K562 (cell line): Measurements from ENCODE around the gene UBE2I. TPM values are rescaled to one million over a fixed set of nuclear protein-coding genes. Genes with fewer than 3 reads are reported as not detected.
A peak's percentile ranks its signal among the peaks of the same experiment; 100 is the strongest.

Experiments
- ATAC-seq: fragments of 200-7000 bp; cut with Tn5 transposase; 3 replicates; pipeline ENCODE4 v1.9.1; 2020; ENCODE audit warnings: moderate library complexity
- BruUV-seq: library from RNA; stranded (reverse); fragments of 400-500 nt; replicated peaks from 2 replicates; lab custom pipeline; 2021; lab: Mats Ljungman, UMichigan
- CTCF ChIA-PET: fragments of 300-600 bp; formaldehyde crosslinking; extraction: SDS; loops from one replicate; lab custom pipeline; 2021; ENCODE audit warnings: low intra/inter-chr PET ratio; lab: Yijun Ruan, JAX
- POLR2A ChIA-PET: fragments of 300-600, 350-650 bp; sonication (Branson Sonifier 250); formaldehyde crosslinking; extraction: SDS; loops from one replicate; lab custom pipeline; 2021; ENCODE audit warnings: antibody characterized with exemption, inconsistent platforms; lab: Yijun Ruan, JAX
- DNase-seq, 4 experiments: peaks; one replicate each; pipeline versions ENCODE4 v3.0.0 to v3.0.0-alpha.2; 2011 to 2018; ENCODE audit warnings: low spot score in 3 of 4, mixed read lengths in 3 of 4; ENCODE audit errors: extremely low read depth in 1 of 4
- FAIRE-seq: peaks from 2 replicates; lab custom pipeline; 2011; peaks lifted over from hg19 to GRCh38; lab: Jason Lieb, UNC
- H2AFZ ChIP-seq: 2 replicates; pipeline ENCODE4 v1.6.0; 2011; ENCODE audit warnings: low read depth, low read length, control low read depth, inconsistent platforms
- H3K27ac ChIP-seq: fragments of 200-600 bp; 3 replicates; pipeline ENCODE4 v1.8.0; 2011; ENCODE audit warnings: low read depth, mild to moderate bottlenecking, control low read depth, inconsistent platforms, low read length, moderate library complexity, mixed read lengths; ENCODE audit errors: extremely low read depth
- H3K27me3 ChIP-seq, 2 experiments: fragments of 300-600 bp in 1 of 2; 2 replicates in 1 of 2; 3 replicates in 1 of 2; pipeline versions ENCODE4 v1.6.0 to v1.8.0; 2011; ENCODE audit warnings: inconsistent platforms in 2 of 2, low read length in 2 of 2, mild to moderate bottlenecking in 1 of 2, mixed read lengths in 1 of 2, moderate library complexity in 1 of 2; ENCODE audit not compliant: control insufficient read depth in 2 of 2, insufficient read depth in 2 of 2
- H3K36me3 ChIP-seq: fragments of 300-600 bp; 3 replicates; pipeline ENCODE4 v1.8.0; 2011; ENCODE audit warnings: mild to moderate bottlenecking, low read length, inconsistent platforms; ENCODE audit not compliant: control insufficient read depth, insufficient read depth
- H3K4me1 ChIP-seq, 2 experiments: fragments of 200-600 bp in 1 of 2; replicated peaks in 1 of 2; 2 replicates in 1 of 2; 3 replicates in 1 of 2; pipeline versions ENCODE4 v1.5.1 to v1.8.0; 2011; ENCODE audit warnings: inconsistent platforms in 2 of 2, low read length in 2 of 2, mild to moderate bottlenecking in 1 of 2, mixed read lengths in 1 of 2, moderate library complexity in 1 of 2; ENCODE audit not compliant: control insufficient read depth in 2 of 2, insufficient read depth in 2 of 2
- H3K4me2 ChIP-seq: 2 replicates; pipeline ENCODE4 v1.6.1; 2011; ENCODE audit warnings: low read length, control low read depth, inconsistent platforms, mixed read lengths; ENCODE audit not compliant: insufficient read depth
- H3K4me3 ChIP-seq: fragments of 200-600 bp; sonication (generic), shearing (Covaris generic); 2 replicates; pipeline ENCODE4 v1.5.1; 2016; ENCODE audit warnings: control low read depth, inconsistent platforms
- H3K79me2 ChIP-seq: fragments of 200-600 bp; 3 replicates; pipeline ENCODE4 v1.8.0; 2011; ENCODE audit warnings: low read length, inconsistent platforms; ENCODE audit not compliant: control insufficient read depth, insufficient read depth
- H3K9ac ChIP-seq, 2 experiments: 2 replicates each; pipeline versions ENCODE4 v1.6.0 to v1.6.1; 2011; ENCODE audit warnings: low read depth in 2 of 2, low read length in 2 of 2, control low read depth in 1 of 2, inconsistent platforms in 1 of 2, mild to moderate bottlenecking in 1 of 2, mixed read lengths in 1 of 2; ENCODE audit not compliant: insufficient read depth in 1 of 2
- H3K9me1 ChIP-seq: one replicate; pipeline ENCODE4 v1.6.0; 2011; ENCODE audit warnings: inconsistent platforms, mild to moderate bottlenecking, low read length, moderate library complexity; ENCODE audit not compliant: control insufficient read depth, insufficient read depth
- H3K9me3 ChIP-seq: replicated peaks from 2 replicates; pipeline ENCODE4 v1.5.1; 2011; ENCODE audit warnings: low read depth, low read length, inconsistent platforms; ENCODE audit not compliant: control insufficient read depth, insufficient read depth
- H4K20me1 ChIP-seq: replicated peaks from 2 replicates; pipeline ENCODE4 v1.6.1; 2011; ENCODE audit warnings: low read length, inconsistent platforms, mixed read lengths; ENCODE audit not compliant: control insufficient read depth, insufficient read depth
- CXXC5 ChIP-seq: fragments of 250-450 bp; sonication (Bioruptor Pico); IDR thresholded peaks from 2 replicates; pipeline ENCODE4 v1.8.0; 2022; ENCODE audit warnings: inconsistent platforms, mild to moderate bottlenecking, moderate library complexity
- DMBX1 ChIP-seq: fragments of 250-450 bp; sonication (Bioruptor Pico); IDR thresholded peaks from 2 replicates; pipeline ENCODE4 v1.8.0; 2022; ENCODE audit warnings: inconsistent platforms, mild to moderate bottlenecking, moderate library complexity, borderline replicate concordance
- DPF2 ChIP-seq: fragments of 450-650 bp; IDR thresholded peaks from 2 replicates; pipeline ENCODE4 v1.6.1; 2016
- E2F3 ChIP-seq: fragments of 250-450 bp; sonication (Bioruptor Pico); IDR thresholded peaks from 2 replicates; pipeline ENCODE4 v1.4.0; 2020; ENCODE audit warnings: mild to moderate bottlenecking
- L3MBTL2 ChIP-seq: fragments of 450-650 bp; IDR thresholded peaks from 2 replicates; pipeline ENCODE4 v1.6.1; 2016; ENCODE audit warnings: mild to moderate bottlenecking, moderate library complexity
- RFX7 ChIP-seq: fragments of 250-450 bp; sonication (Bioruptor Pico); IDR thresholded peaks from 2 replicates; pipeline ENCODE4 v1.5.1; 2021; ENCODE audit warnings: mild to moderate bottlenecking
- TAL1 ChIP-seq: fragments of 450-650 bp; IDR thresholded peaks from 2 replicates; pipeline ENCODE4 v1.6.1; 2016; ENCODE audit warnings: mild to moderate bottlenecking
- ZNF778 ChIP-seq: fragments of 450-650 bp; formaldehyde crosslinking; IDR thresholded peaks from 2 replicates; pipeline ENCODE4 v1.4.0; 2020; ENCODE audit warnings: mild to moderate bottlenecking, moderate library complexity
- WGBS: fragments of 100-300 bp; shearing (Covaris generic); methylation state at CpG from one replicate; pipeline ENCODE4 v1.1.6; 2016; ENCODE audit warnings: low coverage, mixed read lengths; ENCODE audit not compliant: insufficient coverage; ENCODE audit errors: missing lambda C conversion rate; 5-methylcytosine and 5-hydroxymethylcytosine counted together
- in situ Hi-C: fragments of 300-500 bp; cut with MboI; formaldehyde crosslinking; loops from 4 replicates; pipeline ENCODE4 v1.15.0; 2018; ENCODE audit warnings: inconsistent platforms, mixed read lengths
- intact Hi-C: fragments of 100-400 bp; cut with micrococcal nuclease; formaldehyde crosslinking; loops from 2 replicates; pipeline ENCODE4 v1.14.2; 2022
- polyA plus RNA-seq, 8 experiments: library from polyadenylated mRNA; depleted of rRNA in 4 of 8; stranded (reverse) in 5 of 8; unstranded in 3 of 8; fragments of >200 nt; fragmentation: Nextera tagmentation in 2 of 8; fragmentation: Illumina TruSeq in 1 of 8; extraction: Ambion mirVana in 2 of 8; extraction: Trizol in 1 of 8; gene quantifications; 2 replicates each; pipeline versions ENCODE4 v1.2.1 to v1.2.3, GENCODE V29; 2011 to 2014; ENCODE audit warnings: inconsistent platforms in 1 of 8, missing spikeins in 1 of 8
- total RNA-seq, 7 experiments: library from RNA; depleted of rRNA in 6 of 7; stranded (reverse); fragments of >200 nt in 6 of 7; fragmentation: Illumina TruSeq in 2 of 7; extraction: Trizol in 2 of 7; gene quantifications; 2 replicates each; pipeline versions ENCODE4 v1.2.1 to v1.2.3, GENCODE V29; 2011 to 2021; ENCODE audit warnings: low replicate concordance in 1 of 7
- TF ChIP-seq, protein P1 (sequence below), 2 experiments: fragments of 450-650 bp; formaldehyde crosslinking in 1 of 2; IDR thresholded peaks; 2 replicates each; pipeline versions ENCODE4 v1.4.0 to v1.6.1; 2014 to 2020; ENCODE audit warnings: mild to moderate bottlenecking in 2 of 2, borderline replicate concordance in 1 of 2, low read depth in 1 of 2
- TF ChIP-seq, protein P2 (sequence below): fragments of 450-650 bp; IDR thresholded peaks from 2 replicates; pipeline ENCODE4 v1.6.1; 2016; ENCODE audit warnings: antibody characterized with exemption

Gene UBE2I
- total and polyA plus RNA-seq, 9 of the 15 experiments (the other 6 are each of a cell fraction or from before 2014, with no cell fraction given), result 36.6 to 254 (median 104) TPM

DNA sequence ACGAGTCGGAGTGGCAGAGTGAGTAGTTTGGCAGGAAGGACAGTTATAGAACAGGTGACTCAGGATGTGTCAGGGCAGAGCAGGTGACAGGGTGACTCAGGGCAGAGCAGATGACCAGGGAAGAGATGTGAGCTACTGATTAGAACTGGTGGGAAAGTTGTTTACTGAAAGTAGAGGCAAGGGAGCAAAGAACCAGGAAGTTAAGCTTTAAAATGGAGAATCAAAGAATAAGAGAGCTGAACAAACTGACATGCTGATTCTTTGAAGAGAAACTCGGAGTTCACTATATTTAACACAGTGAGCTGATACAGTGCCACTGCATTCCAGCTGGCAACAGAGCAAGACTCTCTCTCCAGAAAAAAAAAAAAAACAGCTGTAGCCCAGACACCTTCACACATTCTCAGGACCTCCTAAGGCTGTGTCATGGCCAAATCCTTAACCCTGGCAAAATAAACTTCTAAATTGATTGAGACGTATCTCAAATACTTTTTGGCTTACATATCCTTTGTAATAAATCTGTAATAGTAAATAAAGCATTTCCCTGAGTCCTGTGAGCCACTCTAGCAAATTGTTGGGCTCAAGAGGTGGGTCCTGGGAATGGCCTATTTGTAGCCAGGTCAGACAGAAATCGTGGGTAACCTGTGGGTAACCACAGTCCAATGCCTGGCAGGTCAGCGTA, 12.3 kb upstream of the UBE2I start:
- WGBS, result 25% methylated on average over 6 of the region's 6 CpGs
- Histone ChIP-seq H3K4me2 (peak overlapping the region; percentile 60; the same call in 1 of the 2 replicates), H3K9me3 (no peaks in the 10 kb centered on the region), H3K9me1 (no peaks in the 10 kb centered on the region), H3K27me3 (no peaks in the 10 kb centered on the region), H2AFZ (peak overlapping the region; percentile 77), H3K9ac (peak overlapping the region in 1 of 2 experiments; percentile 16; a peak in 1 of 4 replicates), H3K36me3 (no peaks in the 10 kb centered on the region), H3K79me2 (no peaks in the 10 kb centered on the region), H3K4me1 (peaks cover 37 to 38% of the 10 kb centered on the region in 2 experiments), H3K4me3 (no peak overlapping the region), H3K27ac (peak overlapping the region; percentile 48; the same call in 2 of the 3 replicates), H4K20me1 (no peaks in the 10 kb centered on the region)
- FAIRE-seq (no peak), ATAC-seq (no peak), DNase-seq (peak in 1 of 4 experiments; percentile 54)
- POLR2A ChIA-PET, result interaction anchor here (0.6 to 0.8 kb wide), 2 partner anchors 12 to 19 kb away, joined by 3 read pairs; partner anchors contain the start of gene UBE2I
- intact Hi-C loops, result loop anchor here (10.0 kb wide), 1 partner anchor 48 kb away; no protein-coding TSS in a partner anchor
- in situ Hi-C loops, result no loop called here
- CTCF ChIA-PET, result no interaction called here
- BruUV-seq, result no TSS peak
- TF ChIP-seq E2F3 (CRISPR knock-in tag) (no peak), DMBX1 (peak; percentile 56; the same call in 1 of the 2 replicates), DPF2 (peak; percentile 92), CXXC5 (CRISPR knock-in tag) (peak; percentile 38; the same call in 1 of the 2 replicates), L3MBTL2 (peak; percentile 74), RFX7 (CRISPR knock-in tag) (no peak), ZNF778 (CRISPR knock-in tag) (no peak), TAL1 (0 out of 2 replicates have a peak, but pooled peaks have one; percentile 8)
- TF ChIP-seq, protein P1, sequence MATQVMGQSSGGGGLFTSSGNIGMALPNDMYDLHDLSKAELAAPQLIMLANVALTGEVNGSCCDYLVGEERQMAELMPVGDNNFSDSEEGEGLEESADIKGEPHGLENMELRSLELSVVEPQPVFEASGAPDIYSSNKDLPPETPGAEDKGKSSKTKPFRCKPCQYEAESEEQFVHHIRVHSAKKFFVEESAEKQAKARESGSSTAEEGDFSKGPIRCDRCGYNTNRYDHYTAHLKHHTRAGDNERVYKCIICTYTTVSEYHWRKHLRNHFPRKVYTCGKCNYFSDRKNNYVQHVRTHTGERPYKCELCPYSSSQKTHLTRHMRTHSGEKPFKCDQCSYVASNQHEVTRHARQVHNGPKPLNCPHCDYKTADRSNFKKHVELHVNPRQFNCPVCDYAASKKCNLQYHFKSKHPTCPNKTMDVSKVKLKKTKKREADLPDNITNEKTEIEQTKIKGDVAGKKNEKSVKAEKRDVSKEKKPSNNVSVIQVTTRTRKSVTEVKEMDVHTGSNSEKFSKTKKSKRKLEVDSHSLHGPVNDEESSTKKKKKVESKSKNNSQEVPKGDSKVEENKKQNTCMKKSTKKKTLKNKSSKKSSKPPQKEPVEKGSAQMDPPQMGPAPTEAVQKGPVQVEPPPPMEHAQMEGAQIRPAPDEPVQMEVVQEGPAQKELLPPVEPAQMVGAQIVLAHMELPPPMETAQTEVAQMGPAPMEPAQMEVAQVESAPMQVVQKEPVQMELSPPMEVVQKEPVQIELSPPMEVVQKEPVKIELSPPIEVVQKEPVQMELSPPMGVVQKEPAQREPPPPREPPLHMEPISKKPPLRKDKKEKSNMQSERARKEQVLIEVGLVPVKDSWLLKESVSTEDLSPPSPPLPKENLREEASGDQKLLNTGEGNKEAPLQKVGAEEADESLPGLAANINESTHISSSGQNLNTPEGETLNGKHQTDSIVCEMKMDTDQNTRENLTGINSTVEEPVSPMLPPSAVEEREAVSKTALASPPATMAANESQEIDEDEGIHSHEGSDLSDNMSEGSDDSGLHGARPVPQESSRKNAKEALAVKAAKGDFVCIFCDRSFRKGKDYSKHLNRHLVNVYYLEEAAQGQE (IDR thresholded peaks at IDR 0.05; ENCODE audit: borderline replicate concordance), result peak; percentile 11; the same call in 1 of the 2 replicates
- TF ChIP-seq, protein P1 (CRISPR knock-in tag; IDR thresholded peaks at IDR 0.05; ENCODE audit: low read depth), result no peak
- TF ChIP-seq, protein P2, sequence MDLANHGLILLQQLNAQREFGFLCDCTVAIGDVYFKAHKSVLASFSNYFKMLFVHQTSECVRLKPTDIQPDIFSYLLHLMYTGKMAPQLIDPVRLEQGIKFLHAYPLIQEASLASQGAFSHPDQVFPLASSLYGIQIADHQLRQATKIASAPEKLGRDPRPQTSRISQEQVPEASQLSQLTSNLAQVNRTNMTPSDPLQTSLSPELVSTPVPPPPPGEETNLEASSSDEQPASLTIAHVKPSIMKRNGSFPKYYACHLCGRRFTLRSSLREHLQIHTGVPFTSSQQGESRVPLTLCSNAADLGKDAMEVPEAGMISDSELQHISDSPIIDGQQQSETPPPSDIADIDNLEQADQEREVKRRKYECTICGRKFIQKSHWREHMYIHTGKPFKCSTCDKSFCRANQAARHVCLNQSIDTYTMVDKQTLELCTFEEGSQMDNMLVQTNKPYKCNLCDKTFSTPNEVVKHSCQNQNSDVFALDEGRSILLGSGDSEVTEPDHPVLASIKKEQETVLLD, result 0 out of 2 replicates have a peak, but pooled peaks have one; percentile 26
